Measurements from ENCODE around the gene MSRB3.

The MSRB3 gene

DNA sequence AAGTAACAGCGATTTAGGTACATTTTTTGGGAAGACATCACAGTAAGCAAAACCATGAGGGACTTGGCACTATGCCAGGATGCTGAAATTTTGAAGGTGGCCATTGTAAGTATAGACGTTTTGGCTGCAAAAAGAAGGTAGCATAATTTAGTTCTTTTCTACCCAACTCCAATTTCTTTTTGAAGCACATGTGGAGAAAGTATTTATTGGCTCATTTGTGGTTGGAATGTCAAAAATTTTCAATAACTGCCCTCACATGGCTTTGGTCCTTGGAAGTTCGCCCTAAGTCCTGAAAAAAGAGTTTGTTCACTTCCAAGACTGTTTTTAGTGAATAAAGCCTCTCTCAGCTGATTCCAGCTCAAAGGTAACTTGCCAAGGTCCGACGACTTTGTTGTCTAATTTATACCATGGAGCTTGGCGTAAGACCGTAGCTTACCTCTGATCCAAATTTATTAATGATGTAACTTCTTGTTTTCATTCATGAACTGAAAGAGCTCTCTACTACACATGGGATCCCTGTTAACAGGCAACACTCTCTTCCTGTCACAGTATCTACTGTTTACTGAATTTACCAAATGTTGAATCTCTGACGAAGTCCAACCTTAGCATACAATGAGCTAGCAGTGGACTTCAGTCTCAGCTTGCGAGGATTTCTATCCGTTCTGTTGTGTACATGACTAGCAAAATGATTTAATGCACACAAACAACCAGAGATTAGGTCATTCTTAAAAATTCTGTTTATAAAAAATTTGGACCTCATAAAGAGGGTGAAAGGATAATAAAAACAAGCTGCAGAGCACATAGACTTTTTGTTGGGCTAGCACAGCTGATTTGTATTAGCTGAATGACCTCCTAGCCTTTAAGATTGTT is 49.0 kb downstream of the MSRB3 start:
- DNase-seq, result no peak

DNA sequence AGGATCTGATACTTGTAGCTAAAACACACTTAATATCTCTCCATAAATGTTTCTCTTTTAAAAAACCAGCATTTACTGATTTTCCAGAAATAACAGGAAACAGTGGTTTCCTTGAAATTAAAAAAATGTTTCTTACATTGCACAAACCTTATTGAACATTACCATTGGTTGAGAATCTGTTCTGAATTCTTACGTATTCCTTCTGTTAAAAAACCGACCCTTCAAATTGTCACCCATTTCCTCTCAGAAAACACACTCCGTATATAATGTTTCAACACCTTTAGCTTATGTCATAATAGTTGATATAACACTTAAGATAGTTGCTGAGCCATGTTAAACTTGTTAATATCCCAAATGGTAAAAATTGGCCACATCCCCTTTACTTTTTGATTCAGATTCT is 51.2 kb downstream of the MSRB3 start:
- no peak for DNase-seq

- DNase-seq, result no peak
Measured at GRCh38 chr12:65330331-65330730, 51.8 kb downstream of the MSRB3 start.

GRCh38 chr12:65331456-65331855 is 53.0 kb downstream of the MSRB3 start:
- DNase-seq, result no peak

GRCh38 chr12:65333649-65334048 is 55.2 kb downstream of the MSRB3 start:
- no peak for DNase-seq

GRCh38 chr12:65334521-65334920 is 56.0 kb downstream of the MSRB3 start:
- no peak for DNase-seq

DNA sequence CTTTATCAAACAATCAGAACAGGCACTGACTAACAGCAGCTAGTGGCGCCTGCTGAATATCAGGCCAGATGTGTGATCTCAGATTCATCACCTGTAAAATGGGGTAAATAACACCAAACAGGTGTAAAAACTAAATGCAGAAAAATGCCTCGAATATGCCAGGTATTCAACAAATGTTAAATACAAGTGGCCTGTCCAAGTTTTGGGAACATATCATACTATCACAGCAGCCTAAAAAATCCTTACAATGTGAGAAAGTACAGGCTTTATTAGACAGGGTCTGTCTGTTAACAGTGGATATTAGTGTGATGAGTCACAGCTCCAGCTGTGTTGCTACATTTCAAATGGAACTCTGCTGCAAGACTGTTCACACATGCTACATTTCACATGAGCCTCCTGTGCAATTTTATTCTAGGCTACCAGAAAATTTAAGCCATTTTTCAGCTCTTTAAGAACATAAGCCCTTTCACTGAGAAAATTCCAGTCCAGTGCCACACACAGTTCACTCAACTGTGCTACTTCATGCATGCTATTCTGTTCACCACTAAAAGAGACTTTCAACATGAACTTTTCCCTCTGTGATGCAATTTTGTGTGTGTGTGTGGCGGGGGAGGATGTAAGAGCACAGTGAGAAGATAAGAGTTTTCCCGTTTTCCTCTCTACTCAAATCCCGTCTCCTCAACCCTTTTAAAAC is 56.7 kb downstream of the MSRB3 start:
- no peak for DNase-seq

DNA sequence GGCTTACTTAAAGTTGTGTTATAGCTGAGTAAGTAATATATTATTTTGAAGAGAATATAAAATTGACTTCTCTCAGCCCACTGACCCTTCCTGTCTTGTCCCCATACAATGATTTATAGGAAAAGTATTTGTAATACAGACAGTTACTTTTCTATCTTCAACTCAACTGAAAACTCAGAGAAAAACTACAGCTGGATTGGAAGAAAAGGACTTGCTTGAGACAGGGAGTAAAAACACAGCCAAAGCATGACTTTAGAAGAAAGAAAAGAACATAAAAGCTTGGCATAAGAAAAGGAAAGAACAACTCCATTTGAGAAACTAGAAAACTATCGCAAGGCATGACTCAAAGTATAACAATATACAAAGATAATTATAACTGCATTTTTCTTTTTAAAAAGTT is 57.5 kb downstream of the MSRB3 start:
- DNase-seq, result no peak

- no peak for DNase-seq
Measured at GRCh38 chr12:65339161-65339560, 60.7 kb downstream of the MSRB3 start.

DNA sequence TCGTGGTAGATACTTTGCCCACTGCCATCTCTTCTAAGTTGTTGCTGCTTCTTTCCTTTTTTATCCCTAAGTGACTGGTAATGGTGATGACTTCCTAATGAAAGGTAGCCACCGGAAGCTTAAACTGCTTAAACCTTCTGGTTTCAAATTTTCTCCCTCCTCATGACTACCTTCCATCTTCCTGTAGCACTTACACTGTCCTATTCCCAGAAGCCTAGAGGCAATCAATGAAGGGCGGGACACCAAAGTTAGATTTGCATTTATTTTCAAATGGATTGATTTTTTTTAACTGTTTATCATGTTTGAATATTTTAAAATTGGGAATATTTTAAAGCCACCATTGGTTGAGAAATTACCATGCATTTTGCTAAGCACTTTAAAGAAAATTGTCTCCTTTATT is 64.7 kb downstream of the MSRB3 start:
- DNase-seq, result no peak

- no peak for DNase-seq
Measured at GRCh38 chr12:65343801-65344200, 65.3 kb downstream of the MSRB3 start.

- DNase-seq, result no peak
Measured at GRCh38 chr12:65355461-65355860, 77.0 kb downstream of the MSRB3 start.

GRCh38 chr12:65362234-65363031 is 84.0 kb downstream of the MSRB3 start:
- no peak for DNase-seq

GRCh38 chr12:65364046-65364445 is 85.6 kb downstream of the MSRB3 start:
- no peak for DNase-seq

DNA sequence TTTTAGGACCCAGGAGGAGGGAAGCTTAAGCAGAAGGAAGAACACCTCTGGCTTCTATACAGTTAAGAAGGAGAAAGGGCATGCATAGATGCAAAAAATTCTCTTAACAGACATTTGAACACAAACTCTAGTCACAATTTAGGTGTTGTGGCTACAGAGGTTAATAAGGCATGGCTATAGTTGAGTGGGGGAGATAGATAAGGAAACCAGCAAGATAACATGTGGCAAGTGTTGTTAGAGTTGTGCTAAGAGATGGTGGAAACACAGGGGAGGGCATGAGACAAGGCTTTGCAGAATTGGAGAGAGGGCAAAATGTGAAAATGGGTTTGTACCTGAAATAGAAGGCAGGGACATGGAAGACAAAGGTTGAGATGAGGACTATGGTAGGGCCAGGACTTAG is 88.9 kb downstream of the MSRB3 start:
- DNase-seq, result no peak

DNA sequence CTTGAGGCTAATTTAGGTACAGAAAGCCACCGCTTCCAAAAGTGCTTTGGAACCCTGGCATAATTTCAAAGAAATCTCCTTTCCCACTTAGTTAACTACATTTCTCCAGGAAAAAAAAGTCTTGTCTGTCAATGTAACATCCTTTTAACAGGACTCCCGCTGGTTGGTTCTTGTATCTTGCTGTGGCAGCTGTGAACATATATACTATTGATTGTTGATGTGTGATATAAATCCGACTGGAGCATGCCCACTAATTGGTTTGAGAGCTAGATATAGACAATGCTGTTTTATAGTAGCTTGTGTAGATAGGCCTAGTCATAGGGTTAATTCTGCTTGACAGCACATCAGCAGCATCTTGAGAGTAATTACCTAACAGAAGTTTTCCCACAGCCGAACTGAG is 89.6 kb downstream of the MSRB3 start:
- DNase-seq, result no peak

GRCh38 chr12:65372574-65372973 is 94.1 kb downstream of the MSRB3 start:
- no peak for DNase-seq

- no peak for DNase-seq
Measured at GRCh38 chr12:65384240-65384639, 105.8 kb downstream of the MSRB3 start.

DNA sequence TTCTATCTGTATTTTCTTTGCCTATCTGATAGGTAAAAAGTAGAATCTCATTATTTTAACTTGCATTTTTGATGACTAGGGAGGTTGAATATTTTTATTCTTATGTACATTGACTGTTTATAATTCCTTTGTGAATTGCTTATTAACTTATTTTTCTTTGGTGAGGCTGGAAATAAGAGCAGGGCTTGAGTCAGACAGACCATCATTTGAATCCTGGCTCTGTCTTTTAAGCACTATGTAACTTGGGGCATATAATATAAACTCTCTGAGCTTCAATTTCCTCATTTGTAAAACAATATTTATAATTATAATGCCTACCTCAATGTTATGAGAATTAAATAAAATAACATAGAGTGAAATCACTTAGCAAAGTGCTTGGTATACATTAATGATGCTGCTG is 108.9 kb downstream of the MSRB3 start:
- DNase-seq, result no peak

DNA sequence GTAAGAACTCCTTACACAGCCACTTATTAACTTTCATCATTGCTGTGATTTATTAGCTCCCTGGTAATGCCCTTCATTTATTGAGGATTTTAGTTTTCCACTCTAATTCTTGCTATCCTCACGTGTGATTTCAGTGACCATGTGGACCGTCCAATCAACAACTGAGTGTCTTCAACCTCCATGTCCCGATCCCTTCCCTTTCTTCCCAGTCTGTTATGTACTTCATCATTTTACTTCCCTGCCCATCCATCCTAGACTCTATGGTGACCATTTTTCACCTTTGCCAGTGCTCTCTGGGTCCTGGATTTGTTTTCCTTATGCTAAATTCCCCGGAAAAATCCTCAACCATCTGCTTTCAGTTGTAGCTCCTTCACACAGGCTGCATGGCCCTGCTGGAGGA is 111.0 kb downstream of the MSRB3 start:
- DNase-seq, result no peak

GRCh38 chr12:65391711-65392110 is 113.2 kb downstream of the MSRB3 start:
- DNase-seq, result no peak

DNA sequence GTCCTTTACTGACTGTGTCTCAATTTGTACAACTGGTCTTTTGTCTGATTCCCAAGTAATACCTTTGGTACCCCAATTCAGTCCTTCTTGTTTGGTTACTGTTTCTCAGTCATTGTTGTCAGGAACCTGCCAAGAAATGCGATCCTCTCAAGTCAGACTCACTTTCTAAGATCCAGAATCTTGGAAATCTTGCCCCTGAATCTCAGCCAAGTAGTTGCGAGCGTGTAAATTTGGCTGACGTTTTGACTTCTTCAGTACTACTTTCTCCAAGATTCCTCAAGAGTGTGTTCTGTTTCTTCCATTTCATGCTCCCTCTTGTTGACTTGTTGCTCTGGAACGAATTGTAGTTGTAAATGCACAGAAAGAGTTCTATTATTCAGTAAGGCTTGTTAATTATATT is 114.0 kb downstream of the MSRB3 start:
- no peak for DNase-seq

DNA sequence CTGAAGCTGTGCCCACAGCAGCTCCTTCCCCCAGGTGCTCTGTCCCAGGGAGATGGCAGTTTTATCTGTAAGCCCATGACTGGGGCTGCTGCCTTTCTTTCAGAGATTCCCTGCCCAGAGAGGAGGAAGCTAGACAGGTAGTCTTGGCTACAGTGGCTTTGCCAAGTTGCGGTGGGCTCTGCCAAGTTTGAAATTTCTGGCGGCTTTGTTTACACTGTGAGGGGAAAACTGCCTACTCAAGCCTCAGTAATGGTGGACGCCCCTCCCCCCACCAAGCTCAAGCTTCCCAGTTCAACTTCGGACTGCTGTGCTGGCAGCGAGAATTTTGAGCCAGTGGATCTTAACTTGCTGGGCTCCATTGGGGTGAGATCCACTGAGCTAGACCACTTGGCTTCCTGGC is 124.7 kb downstream of the MSRB3 start:
- no peak for DNase-seq

All from activated naive CD4-positive, alpha-beta T cell (primary cell).